Stimulated activated CD4-positive, alpha-beta T cell treated with anti-CD3 and anti-CD28 coated beads, Interleukin-12 subunit alpha, Interleukin-12 subunit beta, amount 100 ng/mL, for 4 hours (primary cell): ENCODE results near the gene NDE1.

Source experiments
- DNase-seq: peaks from one replicate; pipeline ENCODE4 v3.0.0-alpha.2; 2020

Gene NDE1

GRCh38 chr16:15772579-15773293 lies 122.7 kb downstream of the NDE1 start:
- DNase-seq = no peak

DNA sequence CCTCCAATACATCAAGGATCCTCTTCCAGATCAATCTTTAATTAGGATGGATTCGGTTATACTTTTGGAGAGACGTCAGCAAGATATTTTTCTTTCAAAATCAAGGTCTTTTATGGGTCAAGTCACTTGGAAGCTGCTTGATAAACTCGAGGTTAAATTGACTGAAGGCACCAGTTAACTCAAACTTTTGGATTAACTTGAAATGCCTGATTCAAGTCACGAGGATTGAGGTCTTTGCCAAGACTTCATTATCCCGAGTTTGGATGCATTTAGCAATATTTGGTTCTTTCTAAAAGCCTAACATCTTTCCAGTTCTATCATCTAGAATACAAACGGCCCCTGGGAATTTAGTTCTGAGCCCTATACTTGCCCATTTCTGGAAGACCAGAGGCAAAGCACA lies 123.9 kb downstream of the NDE1 start:
- no peak for DNase-seq

GRCh38 chr16:15775209-15775608 lies 125.2 kb downstream of the NDE1 start:
- no peak for DNase-seq

DNA sequence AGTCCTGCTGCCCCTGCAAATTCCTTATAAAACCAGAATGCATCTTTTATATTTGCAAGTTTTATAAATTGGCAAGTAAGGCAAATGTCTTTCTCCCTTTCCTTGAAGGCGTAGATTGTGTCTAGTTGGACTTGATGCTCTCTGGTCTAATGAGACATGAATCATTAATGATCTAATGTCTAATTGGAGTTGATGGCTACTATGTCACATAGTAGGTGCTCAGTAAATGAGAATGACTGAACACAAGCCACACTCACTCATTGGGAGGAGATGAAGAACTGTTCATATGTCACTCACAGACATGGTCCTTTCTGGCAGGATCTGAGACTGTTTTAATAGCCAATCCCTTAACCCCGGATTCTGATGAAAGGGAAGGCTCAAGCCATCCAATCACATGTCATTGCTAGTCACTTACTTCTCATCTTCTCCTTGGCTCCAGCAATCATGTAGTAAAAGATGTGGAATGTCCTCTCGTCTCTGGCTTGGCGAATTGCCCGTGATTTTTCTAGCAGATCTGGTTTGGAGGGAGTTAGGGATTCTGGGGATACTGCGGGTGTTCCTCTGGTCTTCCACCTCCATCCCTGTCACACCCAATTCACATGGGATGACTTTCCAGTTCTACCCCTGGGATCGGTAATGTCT lies 125.7 kb downstream of the NDE1 start:
- DNase-seq = no peak
